Stromal cell of bone marrow (primary cell): ENCODE results near the gene MLC1.
A peak's percentile ranks its signal among the peaks of the same experiment; 100 is the strongest.

Experiments
- DNase-seq: peaks from one replicate; pipeline ENCODE4 v3.0.0-alpha.2; 2012; ENCODE audit warnings: low read depth

Gene MLC1

GRCh38 chr22:50016308-50016987 lies 68.8 kb downstream of the MLC1 start:
- DNase-seq, result no peak

DNA sequence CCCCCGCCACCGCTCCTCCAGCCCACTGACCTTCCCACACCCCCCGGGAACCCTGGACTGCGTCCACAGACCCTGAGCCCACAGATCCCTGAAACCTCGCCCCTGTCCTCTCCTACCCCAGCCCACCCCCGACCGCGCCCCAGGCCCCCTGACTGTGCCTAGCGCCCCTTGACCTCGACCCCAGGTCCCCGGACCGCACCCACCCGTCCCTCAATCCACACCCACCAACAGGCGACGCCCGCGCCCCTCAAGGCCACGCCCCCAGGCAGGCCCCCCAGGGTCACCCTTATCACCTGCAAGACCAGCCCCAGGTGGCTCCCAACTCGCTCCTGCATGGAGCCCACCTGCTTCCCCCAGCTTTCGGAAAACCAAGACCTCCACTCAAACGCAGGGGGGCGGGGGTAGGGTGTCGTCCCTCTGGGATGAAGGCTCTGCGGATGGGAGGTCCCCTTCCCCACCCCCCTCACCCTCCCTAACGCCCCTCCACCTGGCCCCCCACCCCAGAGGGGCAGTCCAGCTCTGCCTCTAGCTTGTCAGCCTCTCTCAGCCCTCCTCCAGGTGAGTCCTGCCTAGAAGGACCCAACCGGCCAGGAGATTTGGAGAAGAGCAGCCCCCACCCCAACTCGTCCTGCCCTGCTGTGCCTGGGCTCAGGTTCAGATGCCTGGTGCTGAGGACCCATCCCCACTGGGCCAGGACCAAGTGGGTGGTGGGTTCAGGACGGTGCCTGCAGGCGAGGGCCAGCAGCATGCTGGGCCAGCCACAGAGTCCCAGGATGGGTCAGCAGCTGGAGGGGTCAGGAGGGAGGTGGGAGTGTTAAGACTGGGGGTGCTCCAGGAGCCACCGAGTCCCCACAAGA lies 69.5 kb downstream of the MLC1 start:
- no peak for DNase-seq

GRCh38 chr22:50014655-50015401 lies 70.4 kb downstream of the MLC1 start:
- DNase-seq, result no peak

- no peak for DNase-seq
Observed at GRCh38 chr22:50014053-50014501, 71.1 kb downstream of the MLC1 start.

DNA sequence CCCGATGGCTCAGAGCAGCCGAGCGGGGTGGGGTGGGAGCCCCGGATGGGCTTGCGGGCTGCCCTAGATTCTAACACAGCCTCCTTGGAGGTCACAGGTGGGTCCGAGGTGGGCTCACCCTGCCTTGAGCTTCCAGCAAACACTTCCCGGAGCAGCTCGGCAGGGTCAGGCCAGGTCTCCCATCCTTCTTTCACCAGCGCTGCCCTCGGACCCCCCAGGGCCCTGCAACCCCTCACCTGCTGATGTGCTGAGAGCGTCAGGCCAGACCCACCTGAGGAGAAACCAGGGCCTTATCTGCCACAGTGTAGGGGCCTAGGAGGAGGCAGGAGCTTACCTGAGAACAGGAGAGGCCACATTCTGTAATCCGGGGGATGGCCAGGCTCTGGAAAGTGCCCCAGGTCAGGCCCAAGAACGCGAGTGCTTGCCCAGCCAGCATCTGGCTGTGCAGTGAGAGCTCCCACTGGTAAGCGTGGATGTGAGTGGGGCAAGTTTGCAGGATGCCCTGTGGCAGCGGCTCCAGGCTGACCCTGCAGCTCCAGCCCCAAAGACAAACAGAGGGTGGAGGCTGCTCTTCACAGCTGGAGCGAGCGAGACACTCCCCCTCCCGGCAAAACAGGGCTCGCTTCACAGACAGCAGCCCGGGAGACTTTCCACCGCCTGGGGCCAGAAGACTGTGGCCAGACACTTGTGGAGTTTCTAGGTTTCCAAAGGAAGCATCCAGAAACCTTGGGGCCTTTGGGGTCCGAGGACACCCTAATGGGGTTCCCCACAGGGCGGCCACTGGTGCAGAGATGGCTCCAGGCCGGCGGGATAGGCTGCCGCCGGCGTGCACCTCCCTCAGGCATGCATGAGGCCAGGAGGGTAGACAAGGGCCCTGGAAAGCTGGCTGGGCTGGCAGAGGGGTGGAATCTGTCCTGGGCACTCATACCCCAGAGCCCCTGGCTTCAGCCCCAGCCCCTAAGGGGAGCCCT lies 72.7 kb downstream of the MLC1 start, which contains the start of gene IL17REL:
Gene IL17REL (minus strand): TSS at position 555 of the 971 bp plus-strand sequence. CDS start 119 bp downstream, at position 436.
- DNase-seq, result peak; percentile 2

DNA sequence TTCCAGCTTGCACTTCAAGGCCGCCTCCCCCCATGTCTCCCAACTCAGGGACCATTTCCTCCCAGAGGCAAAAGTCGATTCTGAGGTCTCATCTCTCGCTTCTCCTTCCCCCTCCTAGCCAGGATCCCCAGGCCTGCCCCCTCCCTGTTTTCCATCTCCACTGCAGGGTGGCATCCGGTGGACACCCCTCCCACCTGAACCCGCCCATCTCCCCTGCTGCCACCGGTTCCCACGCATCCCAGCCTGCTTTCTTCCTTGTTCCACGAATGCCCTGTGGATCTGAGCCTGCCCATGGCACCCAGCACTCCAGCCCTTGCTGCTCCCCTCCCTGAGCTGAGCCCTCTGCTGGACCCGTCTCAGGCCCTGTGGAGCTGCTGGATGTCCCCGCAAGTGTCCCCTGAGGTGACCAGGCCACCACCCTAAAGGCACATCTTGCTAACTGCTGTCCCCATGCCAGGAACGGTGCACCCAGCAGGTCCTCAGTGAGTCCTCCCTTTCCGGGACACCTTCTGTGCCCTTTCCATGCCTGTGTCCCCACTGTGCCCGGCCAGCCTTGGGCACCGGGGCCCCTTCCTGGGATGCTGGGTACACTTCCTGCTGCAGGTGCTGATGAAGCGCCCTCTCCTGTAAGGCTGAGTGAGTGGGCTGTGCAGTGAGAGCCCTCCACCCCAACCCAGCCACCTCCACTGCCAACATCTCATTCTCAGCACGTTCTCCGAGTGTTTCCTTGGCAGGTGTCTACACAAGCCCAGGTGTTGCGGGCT lies 73.6 kb downstream of the MLC1 start:
- no peak for DNase-seq

DNA sequence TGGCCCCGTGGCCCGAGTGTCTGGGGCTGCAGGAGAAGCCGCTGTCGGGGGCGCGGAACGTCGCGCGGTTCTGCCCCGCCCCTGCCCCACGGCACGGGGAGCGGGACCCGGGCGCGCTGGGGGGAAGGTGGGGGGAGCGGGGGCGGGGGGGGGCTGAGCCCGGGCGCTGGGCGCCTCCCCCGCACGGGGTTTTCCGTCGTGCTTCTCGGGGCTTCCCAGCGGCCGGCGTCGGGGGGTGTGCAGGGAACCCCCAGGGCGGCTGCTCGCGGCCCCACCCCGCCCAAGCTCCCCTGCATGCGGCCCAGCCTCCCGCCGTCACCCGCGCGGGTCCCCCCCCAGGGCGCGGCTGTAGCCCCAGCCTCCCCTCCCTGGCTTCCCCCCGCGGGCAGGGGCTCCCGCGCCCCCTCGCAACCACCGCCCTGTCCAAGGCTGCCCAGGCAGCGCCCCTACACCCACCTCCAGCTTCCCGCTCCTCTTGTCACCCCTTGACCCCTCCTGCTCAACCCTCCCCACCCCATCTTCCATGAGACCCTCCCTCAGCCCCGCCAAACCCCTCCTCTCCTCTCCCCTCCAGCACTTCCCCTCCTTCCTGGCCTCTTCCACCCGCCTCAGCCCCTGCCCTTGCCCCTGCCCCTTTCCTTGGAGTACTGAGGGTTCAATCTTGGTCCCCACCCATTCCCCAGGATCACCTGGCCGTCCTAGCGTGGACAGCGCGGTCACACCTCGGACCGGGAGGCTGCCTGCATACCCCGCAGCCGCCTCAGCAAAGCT lies 74.4 kb downstream of the MLC1 start:
- DNase-seq, result no peak

GRCh38 chr22:50009765-50010675 lies 75.2 kb downstream of the MLC1 start:
- no peak for DNase-seq
